ENCODE data around the gene MIA2.
"Not testable (repeated sequence)": the region's sequence is repeated elsewhere in the genome, so short reads cannot be mapped to it uniquely, and the experiment has no call there.

Gene MIA2

GRCh38 chr14:39268393-39268792 lies 34.7 kb downstream of the MIA2 start:
- no peak for DNase-seq (ENCODE audit: low spot score)

GRCh38 chr14:39272918-39273317 lies 39.2 kb downstream of the MIA2 start:
- no peak for DNase-seq (ENCODE audit: low spot score)

GRCh38 chr14:39275395-39275794 lies 41.7 kb downstream of the MIA2 start:
- DNase-seq (ENCODE audit: low spot score): no peak

GRCh38 chr14:39276005-39276404 lies 42.3 kb downstream of the MIA2 start:
- no peak for DNase-seq (ENCODE audit: low spot score)

- DNase-seq (ENCODE audit: low spot score): no peak
Measured at GRCh38 chr14:39276579-39277114, 42.9 kb downstream of the MIA2 start.

GRCh38 chr14:39279515-39279914 lies 45.8 kb downstream of the MIA2 start:
- no peak for DNase-seq (ENCODE audit: low spot score)

- not testable (repeated sequence) for DNase-seq (ENCODE audit: low spot score)
Measured at GRCh38 chr14:39280678-39281077, 47.0 kb downstream of the MIA2 start.

GRCh38 chr14:39289523-39289922 lies 55.8 kb downstream of the MIA2 start:
- no peak for DNase-seq (ENCODE audit: low spot score)

GRCh38 chr14:39291701-39292100 lies 58.0 kb downstream of the MIA2 start:
- no peak for DNase-seq (ENCODE audit: low spot score)

- no peak for DNase-seq (ENCODE audit: low spot score)
Measured at GRCh38 chr14:39293629-39294028, 59.9 kb downstream of the MIA2 start.

- DNase-seq (ENCODE audit: low spot score): not testable (repeated sequence)
Measured at GRCh38 chr14:39300389-39300788, 66.7 kb downstream of the MIA2 start.

GRCh38 chr14:39302124-39302810 lies 68.6 kb downstream of the MIA2 start:
- DNase-seq (ENCODE audit: low spot score): no peak

GRCh38 chr14:39303115-39303514 lies 69.4 kb downstream of the MIA2 start:
- no peak for DNase-seq (ENCODE audit: low spot score)

GRCh38 chr14:39307815-39308214 lies 74.1 kb downstream of the MIA2 start:
- DNase-seq (ENCODE audit: low spot score): no peak

- no peak for DNase-seq (ENCODE audit: low spot score)
Measured at GRCh38 chr14:39310051-39310450, 76.3 kb downstream of the MIA2 start.

GRCh38 chr14:39315859-39316444 lies 82.2 kb downstream of the MIA2 start:
- DNase-seq (ENCODE audit: low spot score): no peak

- no peak for DNase-seq (ENCODE audit: low spot score)
Measured at GRCh38 chr14:39316830-39317553, 83.3 kb downstream of the MIA2 start.

GRCh38 chr14:39318574-39318973 lies 84.9 kb downstream of the MIA2 start:
- DNase-seq (ENCODE audit: low spot score): no peak

- DNase-seq (ENCODE audit: low spot score): no peak
Measured at GRCh38 chr14:39319381-39319780, 85.7 kb downstream of the MIA2 start.

- DNase-seq (ENCODE audit: low spot score): no peak
Measured at GRCh38 chr14:39320318-39320717, 86.6 kb downstream of the MIA2 start.

GRCh38 chr14:39322807-39323206 lies 89.1 kb downstream of the MIA2 start:
- peak; percentile 25 for DNase-seq (ENCODE audit: low spot score)

GRCh38 chr14:39324097-39324496 lies 90.4 kb downstream of the MIA2 start:
- DNase-seq (ENCODE audit: low spot score): no peak

- no peak for DNase-seq (ENCODE audit: low spot score)
Measured at GRCh38 chr14:39339003-39339402, 105.3 kb downstream of the MIA2 start.

Measured in AG08395 (cell line).